GM23248 (cell line): ENCODE results near the gene ARPC4. TPM values are rescaled to one million over a fixed set of nuclear protein-coding genes. Genes with fewer than 3 reads are reported as not detected.

Experiments
- DNase-seq: peaks from one replicate; pipeline ENCODE4 v3.0.0-alpha.2; 2015
- H2AFZ ChIP-seq: fragments of 200-600 bp; sonication (generic); 2 replicates; pipeline ENCODE4 v1.6.1; 2016; ENCODE audit warnings: antibody characterized with exemption
- H3F3A ChIP-seq: fragments of 200-600 bp; sonication (generic); 2 replicates; pipeline ENCODE4 v1.6.1; 2016; ENCODE audit warnings: mild to moderate bottlenecking, antibody characterized with exemption, mixed run types; ENCODE audit not compliant: insufficient read depth
- H3K27ac ChIP-seq: fragments of 200-600 bp; sonication (generic); 2 replicates; pipeline ENCODE4 v1.5.1; 2016; ENCODE audit warnings: mild to moderate bottlenecking
- H3K27me3 ChIP-seq: fragments of 200-600 bp; sonication (generic); replicated peaks from 2 replicates; pipeline ENCODE4 v1.6.1; 2016; ENCODE audit warnings: mild to moderate bottlenecking; ENCODE audit not compliant: insufficient read depth
- H3K36me3 ChIP-seq: fragments of 200-600 bp; sonication (generic); 2 replicates; pipeline ENCODE4 v1.6.1; 2016; ENCODE audit warnings: low read depth, mild to moderate bottlenecking
- H3K4me1 ChIP-seq: fragments of 200-600 bp; sonication (generic); 2 replicates; pipeline ENCODE4 v1.6.1; 2016; ENCODE audit warnings: mild to moderate bottlenecking; ENCODE audit not compliant: insufficient read depth
- H3K4me2 ChIP-seq: fragments of 200-600 bp; sonication (generic); one replicate; pipeline ENCODE4 v1.6.1; 2016; ENCODE audit warnings: mild to moderate bottlenecking; ENCODE audit not compliant: unreplicated experiment
- H3K4me3 ChIP-seq: fragments of 200-600 bp; sonication (generic); 2 replicates; pipeline ENCODE4 v1.5.1; 2016; ENCODE audit warnings: mild to moderate bottlenecking
- H3K79me2 ChIP-seq: fragments of 200-600 bp; sonication (generic); 2 replicates; pipeline ENCODE4 v1.6.1; 2016; ENCODE audit warnings: mild to moderate bottlenecking; ENCODE audit not compliant: insufficient read depth
- H3K9ac ChIP-seq: fragments of 200-600 bp; sonication (generic); 2 replicates; pipeline ENCODE4 v1.6.1; 2016; ENCODE audit warnings: mild to moderate bottlenecking
- H3K9me2 ChIP-seq: fragments of 200-600 bp; sonication (generic); 2 replicates; pipeline ENCODE4 v1.6.1; 2016; ENCODE audit warnings: mixed run types, mild to moderate bottlenecking, moderate library complexity; ENCODE audit not compliant: insufficient read depth
- H3K9me3 ChIP-seq: fragments of 200-600 bp; sonication (generic); one replicate; pipeline ENCODE4 v1.6.1; 2017; ENCODE audit warnings: low read depth
- H4K20me1 ChIP-seq: fragments of 200-600 bp; sonication (generic); 2 replicates; pipeline ENCODE4 v1.6.0; 2016; ENCODE audit not compliant: insufficient read depth
- EZH2 ChIP-seq: fragments of 200-600 bp; sonication (generic); IDR thresholded peaks from 2 replicates; pipeline ENCODE4 v1.6.1; 2018; ENCODE audit warnings: antibody characterized with exemption, mild to moderate bottlenecking; ENCODE audit not compliant: insufficient read depth, poor library complexity, severe bottlenecking
- EZH2phosphoT487 ChIP-seq: fragments of 200-600 bp; sonication (generic); IDR thresholded peaks from 2 replicates; pipeline ENCODE4 v1.6.1; 2018; ENCODE audit warnings: antibody characterized with exemption, moderate library complexity, mild to moderate bottlenecking, low read depth; ENCODE audit not compliant: insufficient read depth
- WGBS, 2 experiments: methylation state at CpG; one replicate each; pipeline ENCODE4 v1.1.6; 2015 to 2017; ENCODE audit warnings: low lambda C conversion rate in 2 of 2, low coverage in 1 of 2; ENCODE audit errors: missing lambda C conversion rate in 2 of 2; 5-methylcytosine and 5-hydroxymethylcytosine counted together
- in situ Hi-C: fragments of 300-500 bp; cut with MboI; formaldehyde crosslinking; loops from 2 replicates; pipeline ENCODE4 v1.15.0; 2020
- polyA plus RNA-seq: library from polyadenylated mRNA; unstranded; fragments of >200 nt; fragmentation: Nextera tagmentation; extraction: Ambion mirVana; gene quantifications from 2 replicates; pipeline ENCODE4 v1.2.1, GENCODE V29; 2016
- total RNA-seq: library from RNA; depleted of rRNA; stranded (reverse); fragments of >200 nt; shearing (Covaris generic); gene quantifications from 2 replicates; pipeline ENCODE4 v1.2.3, GENCODE V29; 2014

Gene ARPC4
- total and polyA plus RNA-seq, 2 experiments from 2014 or later, result 182 to 315 TPM

- H3K4me3 ChIP-seq, result no peak overlapping the region
- H3K4me1 ChIP-seq, result no peaks in the 10 kb centered on the region
- TF ChIP-seq EZH2 (no peak), EZH2phosphoT487 (no peak)
- in situ Hi-C loops, result no loop called here
- no peak overlapping the region for H2AFZ ChIP-seq
- H3K4me2 ChIP-seq, result no peak overlapping the region
- H3K9me3 ChIP-seq, result no peaks in the 10 kb centered on the region
- no peaks in the 10 kb centered on the region for H3K9me2 ChIP-seq
- no peak overlapping the region for H3K27ac ChIP-seq
- no peaks in the 10 kb centered on the region for H3F3A ChIP-seq
- 54 to 59% methylated on average over 7 of the region's 7 CpGs for WGBS, 2 experiments
- DNase-seq, result no peak
- peaks cover 14% of the 10 kb centered on the region for H3K79me2 ChIP-seq
- no peaks in the 10 kb centered on the region for H3K36me3 ChIP-seq
- no peaks in the 10 kb centered on the region for H3K27me3 ChIP-seq
- H4K20me1 ChIP-seq, result no peaks in the 10 kb centered on the region
- no peak overlapping the region; the same call in 1 of the 2 replicates for H3K9ac ChIP-seq
These were observed 25.5 kb upstream of the ARPC4 start for GRCh38 chr3:9767418-9767817.

GRCh38 chr3:9768141-9768775, 24.6 kb upstream of the ARPC4 start:
- peak; percentile 23 for DNase-seq
- H3K4me2 ChIP-seq, result no peak overlapping the region
- peaks cover 14% of the 10 kb centered on the region for H3K79me2 ChIP-seq
- H2AFZ ChIP-seq, result no peak overlapping the region
- H3K27me3 ChIP-seq, result no peaks in the 10 kb centered on the region
- no peak for TF ChIP-seq EZH2phosphoT487
- no peak for TF ChIP-seq EZH2
- in situ Hi-C loops, result no loop called here
- H3F3A ChIP-seq, result no peaks in the 10 kb centered on the region
- no peaks in the 10 kb centered on the region for H3K4me1 ChIP-seq
- H3K9me3 ChIP-seq, result no peaks in the 10 kb centered on the region
- H3K9me2 ChIP-seq, result no peaks in the 10 kb centered on the region
- WGBS, 2 experiments, result 72 to 76% methylated on average over 6 of the region's 6 CpGs
- no peak overlapping the region for H3K27ac ChIP-seq
- no peaks in the 10 kb centered on the region for H3K36me3 ChIP-seq
- peak overlapping the region; percentile 83; the same call in 1 of the 2 replicates for H3K9ac ChIP-seq
- H3K4me3 ChIP-seq, result no peak overlapping the region
- H4K20me1 ChIP-seq, result no peaks in the 10 kb centered on the region

GRCh38 chr3:9769012-9769411, 23.9 kb upstream of the ARPC4 start:
- H3K27me3 ChIP-seq, result no peaks in the 10 kb centered on the region
- TF ChIP-seq EZH2phosphoT487 (no peak), EZH2 (no peak)
- no peaks in the 10 kb centered on the region for H4K20me1 ChIP-seq
- peaks cover 14% of the 10 kb centered on the region for H3K79me2 ChIP-seq
- no peaks in the 10 kb centered on the region for H3K9me2 ChIP-seq
- no peak for DNase-seq
- H3K4me3 ChIP-seq, result peak overlapping the region; percentile 78
- H3K9me3 ChIP-seq, result no peaks in the 10 kb centered on the region
- no peak overlapping the region for H3K27ac ChIP-seq
- 62 to 65% methylated on average over 5 of the region's 5 CpGs for WGBS, 2 experiments
- no peaks in the 10 kb centered on the region for H3K4me1 ChIP-seq
- H2AFZ ChIP-seq, result peak overlapping the region; percentile 91
- H3K36me3 ChIP-seq, result no peaks in the 10 kb centered on the region
- H3K9ac ChIP-seq, result peak overlapping the region; percentile 83
- in situ Hi-C loops, result no loop called here
- H3F3A ChIP-seq, result no peaks in the 10 kb centered on the region
- H3K4me2 ChIP-seq, result peak overlapping the region; percentile 85

GRCh38 chr3:9769426-9770275, 23.2 kb upstream of the ARPC4 start, which contains the start of gene CAMK1:
Gene CAMK1 (minus strand): TSS chr3:9769947. CDS start chr3:9767749, 2,198 bp downstream.
- H3K4me3 ChIP-seq, result peak within 1 kb of the TSS; percentile 78
- H2AFZ ChIP-seq, result peak within 1 kb of the TSS; percentile 91
- no peaks in the 10 kb centered on the region for H3F3A ChIP-seq
- H3K9me3 ChIP-seq, result no peaks in the 10 kb centered on the region
- H3K79me2 ChIP-seq, result peaks cover 14% of the 10 kb centered on the region
- H4K20me1 ChIP-seq, result no peaks in the 10 kb centered on the region
- in situ Hi-C loops, result no loop called here
- H3K4me1 ChIP-seq, result no peaks in the 10 kb centered on the region
- peak; percentile 92 for DNase-seq
- no peaks in the 10 kb centered on the region for H3K27me3 ChIP-seq
- peak within 1 kb of the TSS; percentile 85 for H3K4me2 ChIP-seq
- no peak for TF ChIP-seq EZH2phosphoT487
- no peaks in the 10 kb centered on the region for H3K36me3 ChIP-seq
- H3K9ac ChIP-seq, result peak within 1 kb of the TSS; percentile 83
- 2% methylated on average over 38 to 48 of the region's 49 CpGs for WGBS, 2 experiments
- no peak within 1 kb of the TSS for H3K27ac ChIP-seq
- no peaks in the 10 kb centered on the region for H3K9me2 ChIP-seq
